Spinal cord (tissue), 10 donors: ENCODE results near the gene RASAL1. TPM values are rescaled to one million over a fixed set of nuclear protein-coding genes. Genes with fewer than 3 reads are reported as not detected.

Source experiments
- DNase-seq, 6 donors: peaks; one replicate each; pipeline versions ENCODE4 v3.0.0 to v3.0.0-alpha.2; 2013 to 2015; ENCODE audit warnings: low spot score in 6 of 6, low read depth in 4 of 6
- H3K27ac ChIP-seq: one replicate; pipeline ENCODE4 v1.5.1; 2013; ENCODE audit warnings: low read depth, low read length, control low read depth
- H3K27me3 ChIP-seq: one replicate; pipeline ENCODE4 v1.6.1; 2013; ENCODE audit warnings: low read length; ENCODE audit not compliant: control insufficient read depth, insufficient read depth
- H3K36me3 ChIP-seq: one replicate; pipeline ENCODE4 v1.6.1; 2013; ENCODE audit warnings: low read length; ENCODE audit not compliant: control insufficient read depth, insufficient read depth
- H3K4me1 ChIP-seq: one replicate; pipeline ENCODE4 v1.6.1; 2013; ENCODE audit warnings: low read length; ENCODE audit not compliant: control insufficient read depth, insufficient read depth
- H3K4me3 ChIP-seq: one replicate; pipeline ENCODE4 v1.5.1; 2013; ENCODE audit warnings: low read depth, low read length, control low read depth
- H3K9me3 ChIP-seq: one replicate; pipeline ENCODE4 v1.6.1; 2013; ENCODE audit warnings: low read length; ENCODE audit not compliant: control insufficient read depth, insufficient read depth
- WGBS: methylation state at CpG from one replicate; pipeline ENCODE4 v1.1.5; 2013; ENCODE audit warnings: missing lambda C conversion rate; ENCODE audit not compliant: insufficient coverage; 5-methylcytosine and 5-hydroxymethylcytosine counted together
- polyA plus RNA-seq, 2 donors: library from polyadenylated mRNA; unstranded; fragments of 120-200 nt; gene quantifications; one replicate each; pipeline ENCODE4 v1.2.1, GENCODE V29; 2013; ENCODE audit not compliant: insufficient read length in 2 of 2
- total RNA-seq, 2 donors: library from RNA; depleted of rRNA in 1 of 2; stranded (reverse); fragments of 120-200 nt in 1 of 2; fragments of >200 nt in 1 of 2; gene quantifications; one replicate each; pipeline versions ENCODE4 v1.2.3 to v1.2.4, GENCODE V29; 2013 to 2014
- donor health status: healthy.

RASAL1 gene
- total and polyA plus RNA-seq, 4 donors, result 0.72 to 3.0 (median 2.4) TPM

DNA sequence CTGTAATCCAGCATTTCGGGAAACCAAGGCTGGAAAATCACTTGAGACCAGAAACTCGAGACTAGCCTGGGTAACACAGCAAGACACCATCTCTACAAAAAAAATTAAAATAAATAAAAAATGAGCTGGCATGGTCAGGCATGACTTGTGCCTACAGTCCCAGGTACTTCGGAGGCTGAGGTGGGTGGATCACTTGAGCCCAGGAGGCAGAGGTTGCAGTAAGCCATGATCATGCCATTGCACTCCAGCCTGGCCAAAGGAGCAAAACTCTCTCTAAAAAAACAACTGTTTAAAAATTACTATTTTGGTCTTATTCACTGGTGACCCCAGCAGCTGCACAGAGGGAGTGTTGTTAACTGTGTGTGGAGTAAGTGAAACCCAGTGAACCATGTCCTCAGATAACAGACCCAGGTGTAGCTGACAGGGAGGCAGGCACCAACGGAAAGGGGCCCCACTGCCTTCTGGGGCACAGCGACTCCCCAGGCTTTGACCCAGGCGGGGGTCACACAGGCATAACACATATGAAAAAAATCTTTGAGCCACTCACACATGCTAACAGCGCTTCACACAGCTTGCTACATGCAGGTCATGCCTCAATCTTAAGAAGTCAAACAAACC, 37.6 kb upstream of the RASAL1 start:
- Histone ChIP-seq H3K4me3 (no peak overlapping the region), H3K4me1 (no peaks in the 10 kb centered on the region), H3K27me3 (no peaks in the 10 kb centered on the region), H3K9me3 (peaks cover 7% of the 10 kb centered on the region), H3K27ac (no peak overlapping the region), H3K36me3 (peaks cover 92% of the 10 kb centered on the region)
- no peak for DNase-seq
- 86% methylated on average over 4 of the region's 7 CpGs for whole genome bisulfite sequencing

DNA sequence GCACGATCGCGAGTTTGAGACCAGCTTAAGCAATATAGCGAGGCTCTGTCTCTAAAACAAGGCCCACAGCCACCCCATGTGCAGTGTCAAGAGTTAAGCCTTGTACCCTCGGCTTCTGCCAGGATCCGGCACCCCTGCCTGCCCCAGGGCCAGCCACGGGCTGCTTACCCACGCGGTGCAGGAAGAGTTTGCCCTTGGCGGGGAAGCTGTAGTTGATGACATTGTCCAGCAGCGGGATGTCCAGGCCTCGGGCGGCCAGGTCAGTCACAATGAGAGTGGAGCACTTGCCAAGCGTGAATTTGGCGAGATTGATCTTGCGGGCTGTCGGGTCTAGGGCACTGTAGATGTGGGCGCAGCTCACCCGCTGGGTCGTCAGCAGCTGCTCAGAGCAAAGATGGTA, 36.6 kb upstream of the RASAL1 start:
- peaks cover 93% of the 10 kb centered on the region for H3K36me3 ChIP-seq
- no peak overlapping the region for H3K27ac ChIP-seq
- 95% methylated on average over 20 of the region's 20 CpGs for WGBS
- no peaks in the 10 kb centered on the region for H3K4me1 ChIP-seq
- H3K4me3 ChIP-seq, result no peak overlapping the region
- no peak for DNase-seq
- H3K9me3 ChIP-seq, result peaks cover 4% of the 10 kb centered on the region
- no peaks in the 10 kb centered on the region for H3K27me3 ChIP-seq

DNA sequence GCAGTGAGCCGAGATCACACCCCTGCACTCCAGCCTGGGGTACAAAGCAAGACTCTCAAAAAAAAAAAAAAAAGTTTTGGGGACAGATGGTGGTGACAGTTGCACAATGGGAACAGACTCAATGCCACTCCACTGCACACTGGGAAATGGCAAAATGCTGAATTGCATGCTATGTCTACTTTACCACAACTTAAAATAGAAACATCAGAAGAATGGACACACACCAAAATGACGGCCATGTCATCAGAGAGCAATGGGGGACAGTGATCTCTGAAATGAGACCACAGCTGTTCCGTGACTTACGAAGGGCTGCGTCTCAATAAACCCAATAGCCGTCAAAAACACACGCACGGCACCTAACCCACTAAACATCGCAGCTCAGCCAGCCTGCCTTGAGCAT, 36.0 kb upstream of the RASAL1 start:
- no peak for DNase-seq
- WGBS, result 100% methylated on average over 4 of the region's 9 CpGs
- Histone ChIP-seq H3K27ac (no peak overlapping the region), H3K36me3 (peaks cover 91% of the 10 kb centered on the region), H3K4me3 (no peak overlapping the region), H3K4me1 (no peaks in the 10 kb centered on the region), H3K27me3 (no peaks in the 10 kb centered on the region), H3K9me3 (no peaks in the 10 kb centered on the region)

DNA sequence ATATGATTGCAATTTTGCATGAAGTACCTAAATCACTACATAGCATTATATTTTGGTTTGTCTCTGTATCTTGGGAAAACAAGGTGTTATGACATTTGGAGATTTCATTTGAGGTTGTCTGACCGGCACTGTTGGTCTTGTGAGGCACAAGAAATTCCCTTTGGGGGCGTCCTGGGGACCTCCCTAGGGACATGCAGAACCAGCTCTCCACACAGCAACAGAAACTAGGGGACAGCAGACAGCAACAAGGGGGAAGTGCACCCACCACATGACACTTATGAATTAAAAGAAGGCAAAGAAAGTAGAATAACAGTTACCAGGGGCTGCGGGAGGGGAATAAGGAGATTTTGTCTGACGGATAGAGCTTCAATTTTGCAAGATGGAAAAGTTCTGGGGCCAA, 35.4 kb upstream of the RASAL1 start:
- 100% methylated on average over 2 of the region's 4 CpGs for WGBS
- no peak for DNase-seq
- H3K9me3 ChIP-seq, result no peaks in the 10 kb centered on the region
- H3K27me3 ChIP-seq, result no peaks in the 10 kb centered on the region
- peaks cover 92% of the 10 kb centered on the region for H3K36me3 ChIP-seq
- H3K4me1 ChIP-seq, result no peaks in the 10 kb centered on the region
- no peak overlapping the region for H3K27ac ChIP-seq
- H3K4me3 ChIP-seq, result no peak overlapping the region

DNA sequence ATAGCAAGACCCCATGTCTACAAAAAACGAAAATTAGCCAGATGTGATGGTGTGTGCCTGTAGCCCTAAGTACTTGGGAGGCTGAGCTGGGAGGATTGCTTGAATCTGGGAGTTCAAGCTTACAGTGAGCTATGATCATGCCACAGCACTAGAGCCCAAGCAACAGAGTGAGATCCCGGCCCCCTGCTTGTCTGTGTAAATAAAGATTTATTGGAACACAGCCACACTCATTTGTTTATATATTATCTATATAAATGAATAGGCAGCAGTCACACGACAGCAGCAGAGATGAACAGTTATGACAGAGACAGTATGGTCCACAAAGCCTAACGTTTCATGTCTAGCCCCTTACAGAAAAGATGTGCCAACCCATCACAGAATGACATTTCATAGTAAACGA, 34.9 kb upstream of the RASAL1 start:
- Histone ChIP-seq H3K4me1 (no peaks in the 10 kb centered on the region), H3K9me3 (no peaks in the 10 kb centered on the region), H3K27me3 (no peaks in the 10 kb centered on the region), H3K4me3 (no peak overlapping the region), H3K36me3 (peaks cover 96% of the 10 kb centered on the region), H3K27ac (no peak overlapping the region)
- no peak for DNase-seq
- WGBS, result 100% methylated on average over 1 of the region's 5 CpGs

DNA sequence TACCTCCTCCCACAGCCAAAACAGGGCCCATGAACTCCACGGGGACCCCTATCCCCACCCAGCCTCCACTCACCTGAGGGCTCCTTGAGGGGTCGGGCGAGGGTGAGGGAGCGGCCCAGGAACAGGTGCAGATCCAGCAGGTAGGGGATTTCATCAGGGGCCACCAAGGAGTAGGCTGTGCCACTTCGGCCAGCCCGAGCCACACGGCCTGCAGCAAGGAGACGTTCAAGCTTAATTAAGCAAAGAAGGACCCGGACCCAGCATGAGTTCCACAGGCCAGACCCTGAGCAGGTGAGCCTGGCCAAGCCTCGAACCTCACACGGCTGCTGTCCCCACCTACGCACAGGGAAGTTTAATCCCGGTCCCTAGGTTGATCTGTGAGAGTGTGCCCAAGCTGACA, 34.1 kb upstream of the RASAL1 start:
- WGBS, result 96% methylated on average over 13 of the region's 13 CpGs
- no peaks in the 10 kb centered on the region for H3K9me3 ChIP-seq

DNA sequence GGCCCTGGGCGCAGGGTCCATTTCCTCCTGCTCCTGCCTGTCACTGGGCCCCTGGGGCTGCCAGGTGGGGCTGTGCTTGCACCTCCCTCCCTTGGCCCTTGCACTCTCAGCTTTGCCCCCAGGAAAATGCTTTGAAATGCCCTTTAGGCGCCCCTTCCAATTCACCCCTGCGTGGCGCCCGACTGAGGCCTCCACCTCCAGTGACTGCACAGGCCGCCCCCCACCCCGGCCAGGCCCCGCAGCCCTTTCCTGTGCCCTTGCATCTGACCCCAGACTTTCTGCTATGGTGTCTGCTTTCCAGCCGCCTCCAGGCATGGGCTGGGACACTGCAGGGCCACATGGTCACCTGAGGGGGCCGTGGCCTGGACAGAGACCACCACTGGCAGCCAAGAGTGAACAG, 32.3 kb upstream of the RASAL1 start:
- Histone ChIP-seq H3K27ac (no peak overlapping the region), H3K4me1 (no peaks in the 10 kb centered on the region), H3K36me3 (peaks cover 96% of the 10 kb centered on the region), H3K4me3 (no peak overlapping the region), H3K27me3 (no peaks in the 10 kb centered on the region), H3K9me3 (no peaks in the 10 kb centered on the region)
- 94% methylated on average over 10 of the region's 10 CpGs for WGBS
- DNase-seq, result no peak

More for the DNA sequence above, 34.1 kb upstream of the RASAL1 start:
- Histone ChIP-seq H3K36me3 (peaks cover 96% of the 10 kb centered on the region), H3K27me3 (no peaks in the 10 kb centered on the region), H3K27ac (no peak overlapping the region), H3K4me1 (no peaks in the 10 kb centered on the region), H3K4me3 (no peak overlapping the region)
- no peak for DNase-seq

DNA sequence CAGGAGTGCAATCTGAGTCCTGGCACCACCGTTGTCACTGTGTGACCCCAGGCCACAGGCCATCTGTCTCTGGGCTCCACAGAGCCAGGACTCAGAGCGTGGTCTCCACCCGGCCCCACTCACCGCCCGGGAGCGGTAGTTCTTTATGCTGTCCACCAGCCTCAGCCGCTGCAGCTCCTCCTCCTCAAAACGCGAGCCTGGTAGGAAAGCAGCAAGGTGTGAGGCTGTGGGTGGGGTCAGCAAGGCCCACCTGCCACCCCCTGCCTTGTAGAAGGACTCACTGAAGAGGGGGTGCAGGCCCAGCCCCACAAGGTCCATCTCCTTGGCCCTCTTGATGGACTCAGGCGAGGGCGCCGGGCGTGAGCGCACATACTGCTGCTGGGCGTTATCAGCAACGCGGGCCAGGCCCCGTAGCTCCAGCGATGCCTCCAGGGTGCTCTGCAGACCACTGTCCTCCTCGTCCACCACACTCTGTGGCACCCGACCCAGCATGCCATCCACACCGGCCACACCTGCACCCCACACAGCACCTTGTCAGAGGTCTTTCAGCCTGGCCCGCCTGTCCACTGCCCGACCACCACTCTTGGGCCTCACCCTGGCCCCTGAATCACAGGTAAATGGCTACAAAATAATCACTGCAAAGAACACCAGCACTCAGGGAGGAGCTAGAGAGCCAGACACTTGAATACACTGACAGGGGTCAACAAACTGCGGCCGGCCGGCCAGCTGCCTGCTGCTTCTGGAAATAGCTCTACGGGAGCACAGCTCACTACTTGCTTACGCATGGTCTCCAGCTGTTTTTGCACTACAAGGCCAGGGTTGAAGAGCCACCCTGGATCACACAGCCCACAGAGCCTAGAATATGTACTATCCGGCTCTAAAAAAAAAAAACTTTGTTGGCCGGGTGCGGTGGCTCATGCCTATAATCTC, 30.2 kb upstream of the RASAL1 start:
- WGBS, result 93% methylated on average over 28 of the region's 32 CpGs
- no peaks in the 10 kb centered on the region for H3K9me3 ChIP-seq
- H3K4me1 ChIP-seq, result peaks cover 16% of the 10 kb centered on the region
- H3K4me3 ChIP-seq, result no peak overlapping the region
- H3K36me3 ChIP-seq, result peaks cover 95% of the 10 kb centered on the region
- no peaks in the 10 kb centered on the region for H3K27me3 ChIP-seq
- no peak overlapping the region for H3K27ac ChIP-seq
- no peak for DNase-seq

DNA sequence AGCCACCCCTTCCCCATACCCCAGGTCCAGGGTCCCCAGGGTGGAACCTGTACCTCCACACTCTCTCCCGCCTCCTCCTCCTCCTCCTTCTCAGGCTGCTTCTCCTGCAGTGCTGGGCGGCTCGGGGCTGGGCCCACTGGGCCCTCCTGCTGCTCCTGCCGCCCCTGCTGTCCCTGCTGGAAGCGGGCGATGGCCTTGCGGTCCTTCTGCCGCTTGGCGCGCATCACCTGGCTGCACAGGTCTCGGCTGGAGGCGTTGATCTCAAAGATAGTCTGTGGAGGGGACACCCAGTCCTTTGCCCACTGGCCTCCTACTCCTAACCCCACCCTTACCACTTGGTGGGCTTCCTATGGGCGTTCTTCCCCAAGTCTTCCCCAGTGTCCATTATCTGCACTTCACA, 28.5 kb upstream of the RASAL1 start:
- Histone ChIP-seq H3K27me3 (no peaks in the 10 kb centered on the region), H3K36me3 (peaks cover 96% of the 10 kb centered on the region), H3K4me3 (no peak overlapping the region), H3K4me1 (peaks cover 29% of the 10 kb centered on the region), H3K27ac (no peak overlapping the region), H3K9me3 (no peaks in the 10 kb centered on the region)
- no peak for DNase-seq
- WGBS, result 98% methylated on average over 12 of the region's 13 CpGs

DNA sequence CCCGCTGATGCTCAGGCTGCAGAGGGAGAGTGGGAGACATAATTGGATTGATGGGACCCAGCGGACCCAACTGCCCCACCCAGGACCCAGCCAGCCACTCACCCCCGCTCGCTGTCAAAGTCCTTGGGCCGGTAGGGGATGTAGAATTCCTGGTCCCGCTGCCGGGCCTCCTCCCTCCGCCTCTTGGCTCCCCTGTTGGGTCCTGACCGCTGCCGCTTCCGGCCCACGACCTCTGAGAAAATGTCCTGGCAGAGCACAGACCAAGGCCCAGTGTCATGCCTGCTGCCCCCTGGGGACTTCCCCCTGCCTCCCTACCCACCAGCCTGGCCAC, 27.4 kb upstream of the RASAL1 start:
- no peak overlapping the region for H3K27ac ChIP-seq
- H3K4me3 ChIP-seq, result no peak overlapping the region
- no peak for DNase-seq
- H3K36me3 ChIP-seq, result peaks cover 96% of the 10 kb centered on the region
- H3K4me1 ChIP-seq, result peaks cover 29% of the 10 kb centered on the region
- no peaks in the 10 kb centered on the region for H3K27me3 ChIP-seq
- WGBS, result 83% methylated on average over 9 of the region's 12 CpGs
- H3K9me3 ChIP-seq, result no peaks in the 10 kb centered on the region
